HepG2 (cell line): ENCODE measurements around the gene CD7. TPM values are rescaled to one million over a fixed set of nuclear protein-coding genes. Genes with fewer than 3 reads are reported as not detected.

ENCODE experiments used
- ASH2L ChIP-seq: fragments of 300-600, 200-600 bp; sonication (generic); IDR thresholded peaks from 2 replicates; pipeline ENCODE4 v1.7.0; 2017; ENCODE audit warnings: low read depth, mild to moderate bottlenecking, moderate library complexity, mixed read lengths, low read length; ENCODE audit not compliant: insufficient read length
- ATF1 ChIP-seq: IDR thresholded peaks from 2 replicates; pipeline ENCODE4 v1.6.1; 2016; ENCODE audit warnings: mild to moderate bottlenecking, control low read depth
- BHLHE40 ChIP-seq: IDR thresholded peaks from 2 replicates; pipeline ENCODE4 v1.6.1; 2011; ENCODE audit warnings: low read length, improper control_type of control experiment
- CBX1 ChIP-seq: IDR thresholded peaks from one replicate; pipeline ENCODE4 v1.6.1; 2016; ENCODE audit warnings: antibody characterized with exemption, low read depth
- KDM5B ChIP-seq: sonication (generic); formaldehyde crosslinking; IDR thresholded peaks from 2 replicates; pipeline ENCODE4 v1.4.0; 2020; ENCODE audit warnings: missing genetic modification reagents, mild to moderate bottlenecking, borderline replicate concordance
- MLLT10 ChIP-seq: sonication (generic); formaldehyde crosslinking; IDR thresholded peaks from 2 replicates; pipeline ENCODE4 v1.4.0; 2020; ENCODE audit warnings: missing genetic modification reagents
- MTA1 ChIP-seq: sonication (generic); formaldehyde crosslinking; IDR thresholded peaks from 2 replicates; pipeline ENCODE4 v1.4.0; 2020; ENCODE audit warnings: missing genetic modification reagents, mild to moderate bottlenecking, borderline replicate concordance
- MZF1 ChIP-seq: sonication (generic); formaldehyde crosslinking; IDR thresholded peaks from 2 replicates; pipeline ENCODE4 v1.8.1; 2023; ENCODE audit warnings: mild to moderate bottlenecking, missing genetic modification reagents, borderline replicate concordance
- NFIC ChIP-seq: IDR thresholded peaks from 2 replicates; pipeline ENCODE4 v1.6.1; 2012; ENCODE audit warnings: mild to moderate bottlenecking, low read length, inconsistent platforms
- NFKBIZ ChIP-seq: IDR thresholded peaks from 2 replicates; pipeline ENCODE4 v1.6.1; 2018; ENCODE audit warnings: missing genetic modification reagents, missing compliant biosample characterization
- SMC3 ChIP-seq: IDR thresholded peaks from 2 replicates; pipeline ENCODE4 v1.6.1; 2011; ENCODE audit warnings: low read length, improper control_type of control experiment
- WIZ ChIP-seq: sonication (generic); formaldehyde crosslinking; IDR thresholded peaks from 2 replicates; pipeline ENCODE4 v1.5.1; 2020; ENCODE audit warnings: mild to moderate bottlenecking, missing genetic modification reagents
- ZNF232 ChIP-seq: sonication (generic); formaldehyde crosslinking; IDR thresholded peaks from 2 replicates; pipeline ENCODE4 v1.4.0; 2020; ENCODE audit warnings: missing genetic modification reagents, borderline replicate concordance
- ZNF263 ChIP-seq: sonication (generic); formaldehyde crosslinking; IDR thresholded peaks from 2 replicates; pipeline ENCODE4 v1.4.0; 2020; ENCODE audit warnings: missing genetic modification reagents
- ZNF441 ChIP-seq: sonication (generic); formaldehyde crosslinking; IDR thresholded peaks from 2 replicates; pipeline ENCODE4 v1.7.0; 2021; ENCODE audit warnings: missing genetic modification reagents, borderline replicate concordance
- ZSCAN9 ChIP-seq: IDR thresholded peaks from 2 replicates; pipeline ENCODE4 v1.6.1; 2016; ENCODE audit warnings: borderline replicate concordance
- polyA plus RNA-seq, 8 experiments: library from polyadenylated mRNA; depleted of rRNA in 3 of 8; stranded (reverse) in 7 of 8; unstranded in 1 of 8; fragments of >200 nt; fragmentation: Illumina TruSeq in 4 of 8; extraction: Trizol in 4 of 8; gene quantifications; 2 replicates each; pipeline versions ENCODE4 v1.2.1 to v1.2.3, GENCODE V29; 2011 to 2016; ENCODE audit warnings: low read depth in 4 of 8, missing spikeins in 1 of 8, mixed read lengths in 1 of 8; ENCODE audit not compliant: insufficient read depth in 1 of 8
- total RNA-seq, 5 experiments: library from RNA; depleted of rRNA; stranded (reverse); fragments of >200 nt; fragmentation: Illumina TruSeq; extraction: Trizol; gene quantifications; 2 replicates each; pipeline ENCODE4 v1.2.3, GENCODE V29; 2016; ENCODE audit warnings: low read depth in 1 of 5
- TF ChIP-seq, protein P1 (sequence below): sonication (generic); formaldehyde crosslinking; IDR thresholded peaks from 2 replicates; pipeline ENCODE4 v1.4.0; 2020; ENCODE audit warnings: mild to moderate bottlenecking, missing genetic modification reagents
- TF ChIP-seq, protein P2 (sequence below): sonication (generic); formaldehyde crosslinking; IDR thresholded peaks from 2 replicates; pipeline ENCODE4 v1.8.1; 2022; ENCODE audit warnings: mild to moderate bottlenecking, missing genetic modification reagents
- TF ChIP-seq, protein P3 (sequence below): sonication (generic); formaldehyde crosslinking; IDR thresholded peaks from 2 replicates; pipeline ENCODE4 v1.4.0; 2020; ENCODE audit warnings: missing genetic modification reagents
- TF ChIP-seq, protein P4 (sequence below): sonication (generic); formaldehyde crosslinking; IDR thresholded peaks from 2 replicates; pipeline ENCODE4 v1.8.0; 2022; ENCODE audit warnings: mild to moderate bottlenecking, missing genetic modification reagents; ENCODE audit not compliant: insufficient replicate concordance

CD7 gene
- total and polyA plus RNA-seq, 2 of the 13 experiments (the other 11 are each of a cell fraction or from before 2014, with no cell fraction given): 67.6 to 76.4 TPM

DNA sequence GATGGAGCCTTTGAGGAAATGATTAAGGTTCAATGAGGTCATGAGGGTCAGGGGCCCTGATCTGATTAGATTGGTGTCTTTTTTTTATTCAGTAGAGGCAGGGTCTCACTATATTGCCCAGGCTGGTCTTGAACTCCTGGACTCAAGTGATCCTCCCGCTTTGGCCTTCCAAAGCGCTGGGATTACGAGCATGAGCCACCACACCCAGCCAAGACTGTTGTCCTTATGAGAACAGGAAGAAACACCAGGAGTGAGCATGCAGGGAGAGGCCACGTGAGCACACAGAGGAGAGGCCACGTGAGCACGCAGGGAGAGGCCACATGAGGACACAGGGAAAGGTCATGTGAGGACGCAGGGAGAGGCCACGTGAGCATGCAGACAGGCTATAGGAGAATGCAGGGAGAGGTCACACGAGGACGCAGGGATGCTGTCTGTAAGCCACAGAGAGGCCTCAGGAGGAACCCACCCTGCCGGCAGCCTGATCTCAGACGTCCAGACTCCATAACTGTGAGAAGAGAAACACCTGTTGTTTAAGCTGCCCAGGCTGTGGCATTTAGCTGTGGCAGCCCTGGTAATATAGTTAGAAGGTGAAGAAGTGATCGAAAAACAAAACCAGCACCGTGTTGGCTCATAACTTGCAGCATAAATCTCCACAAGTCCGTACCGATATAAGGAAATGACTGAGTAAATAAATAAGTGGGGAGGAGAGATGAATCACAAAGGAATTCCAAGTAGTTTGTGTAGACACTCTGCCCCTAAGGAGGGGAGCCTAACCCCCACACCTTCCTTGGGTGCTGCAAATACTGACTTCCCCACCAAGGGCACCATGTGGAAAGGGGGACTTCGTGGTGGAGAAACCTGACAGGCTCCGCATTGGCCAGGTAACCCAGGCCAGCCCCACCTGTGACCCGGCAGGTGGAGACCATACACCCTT lies 29.3 kb downstream of the CD7 start (continued):
- TF ChIP-seq, protein P1, sequence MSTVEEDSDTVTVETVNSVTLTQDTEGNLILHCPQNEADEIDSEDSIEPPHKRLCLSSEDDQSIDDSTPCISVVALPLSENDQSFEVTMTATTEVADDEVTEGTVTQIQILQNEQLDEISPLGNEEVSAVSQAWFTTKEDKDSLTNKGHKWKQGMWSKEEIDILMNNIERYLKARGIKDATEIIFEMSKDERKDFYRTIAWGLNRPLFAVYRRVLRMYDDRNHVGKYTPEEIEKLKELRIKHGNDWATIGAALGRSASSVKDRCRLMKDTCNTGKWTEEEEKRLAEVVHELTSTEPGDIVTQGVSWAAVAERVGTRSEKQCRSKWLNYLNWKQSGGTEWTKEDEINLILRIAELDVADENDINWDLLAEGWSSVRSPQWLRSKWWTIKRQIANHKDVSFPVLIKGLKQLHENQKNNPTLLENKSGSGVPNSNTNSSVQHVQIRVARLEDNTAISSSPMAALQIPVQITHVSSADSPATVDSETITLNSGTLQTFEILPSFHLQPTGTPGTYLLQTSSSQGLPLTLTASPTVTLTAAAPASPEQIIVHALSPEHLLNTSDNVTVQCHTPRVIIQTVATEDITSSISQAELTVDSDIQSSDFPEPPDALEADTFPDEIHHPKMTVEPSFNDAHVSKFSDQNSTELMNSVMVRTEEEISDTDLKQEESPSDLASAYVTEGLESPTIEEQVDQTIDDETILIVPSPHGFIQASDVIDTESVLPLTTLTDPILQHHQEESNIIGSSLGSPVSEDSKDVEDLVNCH (CRISPR knock-in tag): no peak
- TF ChIP-seq ZNF232 (CRISPR knock-in tag) (no peak), NFIC (peak; percentile 74; the same call in 1 of the 2 replicates), ZSCAN9 (CRISPR knock-in tag) (peak; percentile 87; the same call in 1 of the 2 replicates), NFKBIZ (CRISPR knock-in tag) (peak; percentile 86; the same call in 1 of the 2 replicates), ZNF263 (CRISPR knock-in tag) (peak; percentile 39; the same call in 1 of the 2 replicates), KDM5B (peak; percentile 77; the same call in 1 of the 2 replicates), ASH2L (peak; percentile 68), ZNF441 (CRISPR knock-in tag) (peak; percentile 81), CBX1 (peak; percentile 56), MTA1 (CRISPR knock-in tag) (peak; percentile 96), BHLHE40 (peak; percentile 100), SMC3 (peak; percentile 39; the same call in 1 of the 2 replicates), ATF1 (CRISPR knock-in tag) (no peak), MLLT10 (CRISPR knock-in tag) (no peak), MZF1 (CRISPR knock-in tag) (no peak; the same call in 1 of the 2 replicates), WIZ (CRISPR knock-in tag) (no peak; the same call in 1 of the 2 replicates)
- TF ChIP-seq, protein P2, sequence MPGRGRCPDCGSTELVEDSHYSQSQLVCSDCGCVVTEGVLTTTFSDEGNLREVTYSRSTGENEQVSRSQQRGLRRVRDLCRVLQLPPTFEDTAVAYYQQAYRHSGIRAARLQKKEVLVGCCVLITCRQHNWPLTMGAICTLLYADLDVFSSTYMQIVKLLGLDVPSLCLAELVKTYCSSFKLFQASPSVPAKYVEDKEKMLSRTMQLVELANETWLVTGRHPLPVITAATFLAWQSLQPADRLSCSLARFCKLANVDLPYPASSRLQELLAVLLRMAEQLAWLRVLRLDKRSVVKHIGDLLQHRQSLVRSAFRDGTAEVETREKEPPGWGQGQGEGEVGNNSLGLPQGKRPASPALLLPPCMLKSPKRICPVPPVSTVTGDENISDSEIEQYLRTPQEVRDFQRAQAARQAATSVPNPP (CRISPR knock-in tag): no peak
- TF ChIP-seq, protein P3, sequence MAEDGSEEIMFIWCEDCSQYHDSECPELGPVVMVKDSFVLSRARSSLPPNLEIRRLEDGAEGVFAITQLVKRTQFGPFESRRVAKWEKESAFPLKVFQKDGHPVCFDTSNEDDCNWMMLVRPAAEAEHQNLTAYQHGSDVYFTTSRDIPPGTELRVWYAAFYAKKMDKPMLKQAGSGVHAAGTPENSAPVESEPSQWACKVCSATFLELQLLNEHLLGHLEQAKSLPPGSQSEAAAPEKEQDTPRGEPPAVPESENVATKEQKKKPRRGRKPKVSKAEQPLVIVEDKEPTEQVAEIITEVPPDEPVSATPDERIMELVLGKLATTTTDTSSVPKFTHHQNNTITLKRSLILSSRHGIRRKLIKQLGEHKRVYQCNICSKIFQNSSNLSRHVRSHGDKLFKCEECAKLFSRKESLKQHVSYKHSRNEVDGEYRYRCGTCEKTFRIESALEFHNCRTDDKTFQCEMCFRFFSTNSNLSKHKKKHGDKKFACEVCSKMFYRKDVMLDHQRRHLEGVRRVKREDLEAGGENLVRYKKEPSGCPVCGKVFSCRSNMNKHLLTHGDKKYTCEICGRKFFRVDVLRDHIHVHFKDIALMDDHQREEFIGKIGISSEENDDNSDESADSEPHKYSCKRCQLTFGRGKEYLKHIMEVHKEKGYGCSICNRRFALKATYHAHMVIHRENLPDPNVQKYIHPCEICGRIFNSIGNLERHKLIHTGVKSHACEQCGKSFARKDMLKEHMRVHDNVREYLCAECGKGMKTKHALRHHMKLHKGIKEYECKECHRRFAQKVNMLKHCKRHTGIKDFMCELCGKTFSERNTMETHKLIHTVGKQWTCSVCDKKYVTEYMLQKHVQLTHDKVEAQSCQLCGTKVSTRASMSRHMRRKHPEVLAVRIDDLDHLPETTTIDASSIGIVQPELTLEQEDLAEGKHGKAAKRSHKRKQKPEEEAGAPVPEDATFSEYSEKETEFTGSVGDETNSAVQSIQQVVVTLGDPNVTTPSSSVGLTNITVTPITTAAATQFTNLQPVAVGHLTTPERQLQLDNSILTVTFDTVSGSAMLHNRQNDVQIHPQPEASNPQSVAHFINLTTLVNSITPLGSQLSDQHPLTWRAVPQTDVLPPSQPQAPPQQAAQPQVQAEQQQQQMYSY: no peak
- TF ChIP-seq, protein P4, sequence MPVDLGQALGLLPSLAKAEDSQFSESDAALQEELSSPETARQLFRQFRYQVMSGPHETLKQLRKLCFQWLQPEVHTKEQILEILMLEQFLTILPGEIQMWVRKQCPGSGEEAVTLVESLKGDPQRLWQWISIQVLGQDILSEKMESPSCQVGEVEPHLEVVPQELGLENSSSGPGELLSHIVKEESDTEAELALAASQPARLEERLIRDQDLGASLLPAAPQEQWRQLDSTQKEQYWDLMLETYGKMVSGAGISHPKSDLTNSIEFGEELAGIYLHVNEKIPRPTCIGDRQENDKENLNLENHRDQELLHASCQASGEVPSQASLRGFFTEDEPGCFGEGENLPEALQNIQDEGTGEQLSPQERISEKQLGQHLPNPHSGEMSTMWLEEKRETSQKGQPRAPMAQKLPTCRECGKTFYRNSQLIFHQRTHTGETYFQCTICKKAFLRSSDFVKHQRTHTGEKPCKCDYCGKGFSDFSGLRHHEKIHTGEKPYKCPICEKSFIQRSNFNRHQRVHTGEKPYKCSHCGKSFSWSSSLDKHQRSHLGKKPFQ: no peak
